B cell (primary cell): Measurements from ENCODE around the gene RIOK3. TPM values are rescaled to one million over a fixed set of nuclear protein-coding genes. Genes with fewer than 3 reads are reported as not detected.

Experiments
- ATAC-seq: fragments of 200-7000 bp; cut with Tn5 transposase; one replicate; pipeline ENCODE4 v1.10.0; 2021; ENCODE audit warnings: low read depth, mild to moderate bottlenecking, moderate number of reproducible peaks, moderate library complexity
- CTCF ChIA-PET: fragments of 350-600 bp; sonication (Branson Sonifier 250); formaldehyde crosslinking; loops from one replicate; lab custom pipeline; 2021; ENCODE audit warnings: antibody characterized with exemption, inconsistent platforms; lab: Charles Lee
- POLR2A ChIA-PET: fragments of 350-600 bp; sonication (Branson Sonifier 250); formaldehyde crosslinking; loops from one replicate; lab custom pipeline; 2021; ENCODE audit warnings: antibody characterized with exemption; lab: Charles Lee
- DNase-seq: peaks from one replicate; pipeline ENCODE4 v3.0.0; 2013
- H2AFZ ChIP-seq: 2 replicates; pipeline ENCODE4 v1.6.1; 2012; ENCODE audit warnings: mild to moderate bottlenecking, low read depth, low read length; ENCODE audit not compliant: insufficient read depth, poor library complexity, severe bottlenecking
- H3K27ac ChIP-seq, 2 donors: 1 replicate in 1 of 2; 2 replicates in 1 of 2; pipeline ENCODE4 v1.5.1; 2012 to 2013; ENCODE audit warnings: low read length in 2 of 2, mild to moderate bottlenecking in 2 of 2, moderate library complexity in 1 of 2
- H3K27me3 ChIP-seq, 4 experiments: fragments of 200-600 bp in 1 of 4; sonication (generic) in 1 of 4; replicated peaks in 1 of 4; 1 replicate in 2 of 4; 2 replicates in 2 of 4; pipeline versions ENCODE4 v1.6.1 to v1.7.0; 2013 to 2016; ENCODE audit warnings: low read length in 3 of 4, mild to moderate bottlenecking in 2 of 4, mixed read lengths in 1 of 4, moderate library complexity in 1 of 4; ENCODE audit not compliant: insufficient read depth in 4 of 4, control insufficient read depth in 3 of 4; ENCODE audit errors: control extremely low read depth in 1 of 4
- H3K36me3 ChIP-seq, 2 experiments: replicated peaks in 1 of 2; 1 replicate in 1 of 2; 2 replicates in 1 of 2; pipeline versions ENCODE4 v1.6.1 to v1.7.1; 2013; ENCODE audit warnings: low read length in 1 of 2; ENCODE audit not compliant: insufficient read depth in 2 of 2, control insufficient read depth in 1 of 2; ENCODE audit errors: control extremely low read depth in 1 of 2, extremely low read depth in 1 of 2
- H3K4me1 ChIP-seq, 2 donors: fragments of 200-600 bp in 1 of 2; sonication (generic) in 1 of 2; 1 replicate in 1 of 2; 2 replicates in 1 of 2; pipeline versions ENCODE4 v1.5.1 to v1.6.1; 2013 to 2017; ENCODE audit warnings: low read length in 2 of 2; ENCODE audit not compliant: control insufficient read depth in 2 of 2, insufficient read depth in 2 of 2
- H3K4me2 ChIP-seq: replicated peaks from 2 replicates; pipeline ENCODE3; 2012; ENCODE audit warnings: mild to moderate bottlenecking, low read depth, low read length; ENCODE audit not compliant: poor library complexity, severe bottlenecking
- H3K4me3 ChIP-seq, 5 experiments: fragments of 200-600 bp in 1 of 5; sonication (generic) in 1 of 5; 1 replicate in 3 of 5; 2 replicates in 2 of 5; pipeline versions ENCODE4 v1.5.1 to v1.7.0; 2011 to 2016; ENCODE audit warnings: low read length in 4 of 5, mild to moderate bottlenecking in 4 of 5, low read depth in 2 of 5, control low read depth in 1 of 5, moderate library complexity in 1 of 5; ENCODE audit not compliant: insufficient read depth in 1 of 5; ENCODE audit errors: control extremely low read depth in 1 of 5, extremely low read depth in 1 of 5
- H3K79me2 ChIP-seq: fragments of 200-600 bp; sonication (generic); one replicate; pipeline ENCODE4 v1.6.0; 2016; ENCODE audit warnings: low read length; ENCODE audit not compliant: control insufficient read depth, insufficient read depth
- H3K9ac ChIP-seq: fragments of 200-600 bp; sonication (generic); 2 replicates; pipeline ENCODE4 v1.6.1; 2017; ENCODE audit warnings: mild to moderate bottlenecking, low read length, moderate library complexity
- H3K9me3 ChIP-seq, 3 donors: one replicate each; pipeline versions ENCODE4 v1.6.1 to v1.7.1; 2013; ENCODE audit warnings: low read length in 2 of 3; ENCODE audit not compliant: control insufficient read depth in 2 of 3, insufficient read depth in 1 of 3; ENCODE audit errors: control extremely low read depth in 1 of 3
- H4K20me1 ChIP-seq: 2 replicates; pipeline ENCODE4 v1.6.0; 2012; ENCODE audit warnings: mild to moderate bottlenecking, low read length; ENCODE audit not compliant: insufficient read depth, control insufficient read depth, poor library complexity, severe bottlenecking
- H3K27ac Mint-ChIP-seq: one replicate; pipeline ENCODE4 v1.8.0; 2021; ENCODE audit warnings: mixed read lengths
- H3K27me3 Mint-ChIP-seq: one replicate; pipeline ENCODE4 v1.8.0; 2021; ENCODE audit warnings: mixed read lengths
- H3K4me1 Mint-ChIP-seq: one replicate; pipeline ENCODE4 v1.8.0; 2021; ENCODE audit warnings: mixed read lengths
- H3K4me3 Mint-ChIP-seq: one replicate; pipeline ENCODE4 v1.8.0; 2021; ENCODE audit warnings: mixed read lengths
- H3K9me3 Mint-ChIP-seq: one replicate; pipeline ENCODE4 v1.8.0; 2022; ENCODE audit warnings: mixed read lengths; ENCODE audit not compliant: insufficient read depth
- CTCF ChIP-seq: fragments of 200-600 bp; IDR thresholded peaks from one replicate; pipeline ENCODE4 v1.8.0; 2022; ENCODE audit warnings: antibody characterized with exemption, mild to moderate bottlenecking
- EZH2 ChIP-seq: IDR thresholded peaks from 2 replicates; pipeline ENCODE4 v1.6.1; 2012; ENCODE audit warnings: borderline replicate concordance, low read depth, mild to moderate bottlenecking, moderate library complexity, low read length; ENCODE audit not compliant: insufficient read depth, poor library complexity, severe bottlenecking
- whole genome bisulfite sequencing: methylation state at CpG from one replicate; pipeline ENCODE4 v1.1.5; 2013; ENCODE audit warnings: missing lambda C conversion rate; ENCODE audit not compliant: insufficient coverage; 5-methylcytosine and 5-hydroxymethylcytosine counted together
- intact Hi-C: fragments of 100-400 bp; cut with micrococcal nuclease; formaldehyde crosslinking; loops from one replicate; pipeline ENCODE4 v1.10.0; 2022
- polyA plus RNA-seq: library from polyadenylated mRNA; depleted of rRNA; stranded (reverse); fragments of >200 nt; gene quantifications from 2 replicates; pipeline ENCODE4 v1.2.3, GENCODE V29; 2012
- small RNA-seq: library from RNA; depleted of rRNA; stranded (forward); fragments of <200 nt; gene quantifications from one replicate; pipeline ENCODE3, GENCODE V24; 2012; ENCODE audit warnings: low replicate concordance, low read depth; ENCODE audit not compliant: insufficient read length
- total RNA-seq, 2 donors: library from RNA; stranded (reverse); fragments of 120-200 nt in 1 of 2; gene quantifications; 1 replicate in 1 of 2; 2 replicates in 1 of 2; pipeline versions ENCODE4 v1.2.3 to v1.2.4, GENCODE V29; 2013 to 2022

RIOK3 gene
- total and polyA plus RNA-seq, 2 donors (not counting 1 experiment from before 2014, with no cell fraction given) = 42.5 to 83.4 TPM

- H3K9ac ChIP-seq = no peak overlapping the region
- no peaks in the 10 kb centered on the region for H3K9me3 Mint-ChIP-seq
- no peaks in the 10 kb centered on the region for H3K4me1 ChIP-seq
These were observed 77.1 kb downstream of the RIOK3 start for GRCh38 chr18:23530195-23530594.

GRCh38 chr18:23531912-23532311 is 78.8 kb downstream of the RIOK3 start:
- no peak overlapping the region for H3K27ac ChIP-seq
- no peaks in the 10 kb centered on the region for H3K27me3 ChIP-seq
- Mint-ChIP-seq H3K4me3 (no peak overlapping the region), H3K27ac (peak overlapping the region; percentile 17), H3K4me1 (no peaks in the 10 kb centered on the region), H3K9me3 (no peaks in the 10 kb centered on the region), H3K27me3 (no peaks in the 10 kb centered on the region)
- H2AFZ ChIP-seq = no peak overlapping the region
- CTCF ChIA-PET = interaction anchor here (0.9 to 1.2 kb wide), 3 partner anchors 13 to 56 kb away, joined by 3 to 4 read pairs (median 3); no protein-coding TSS in a partner anchor
- POLR2A ChIA-PET = no interaction called here
- H4K20me1 ChIP-seq = no peaks in the 10 kb centered on the region
- H3K4me1 ChIP-seq = no peaks in the 10 kb centered on the region
- H3K9me3 ChIP-seq = no peaks in the 10 kb centered on the region
- no peaks in the 10 kb centered on the region for H3K79me2 ChIP-seq
- H3K36me3 ChIP-seq = peaks cover 8 to 97% of the 10 kb centered on the region in 2 experiments
- no peak for DNase-seq
- no peak overlapping the region for H3K9ac ChIP-seq
- H3K4me3 ChIP-seq = no peak overlapping the region
- no peak for TF ChIP-seq EZH2
- TF ChIP-seq CTCF = no peak
- intact Hi-C loops = no loop called here
- H3K4me2 ChIP-seq = no peak overlapping the region
- no peak for ATAC-seq
- WGBS = 99% methylated on average over 13 of the region's 13 CpGs

More at GRCh38 chr18:23530195-23530594, 77.1 kb downstream of the RIOK3 start:
- no peak for DNase-seq
- no peak overlapping the region for H3K27ac ChIP-seq
- no peaks in the 10 kb centered on the region for H3K27me3 ChIP-seq
- Mint-ChIP-seq H3K4me1 (no peaks in the 10 kb centered on the region), H3K27me3 (no peaks in the 10 kb centered on the region), H3K4me3 (no peak overlapping the region), H3K27ac (peak overlapping the region; percentile 59)
- WGBS = 98% methylated on average over 7 of the region's 7 CpGs
- intact Hi-C loops = no loop called here
- no peak for TF ChIP-seq EZH2
- TF ChIP-seq CTCF = no peak
- ChIA-PET CTCF (interaction anchor here (1.1 kb wide), 1 partner anchor 14 kb away, joined by 3 read pairs; no protein-coding TSS in a partner anchor), POLR2A (no interaction called here)
- H3K36me3 ChIP-seq = peaks cover 6 to 95% of the 10 kb centered on the region in 2 experiments
- no peaks in the 10 kb centered on the region for H4K20me1 ChIP-seq
- H3K4me2 ChIP-seq = no peak overlapping the region
- no peak for ATAC-seq
- H3K9me3 ChIP-seq = no peaks in the 10 kb centered on the region
- no peaks in the 10 kb centered on the region for H3K79me2 ChIP-seq
- no peak overlapping the region for H2AFZ ChIP-seq
- H3K4me3 ChIP-seq = no peak overlapping the region

Small RNA genes within 50 kb of the gene (small RNA-seq; reads per million reads assigned to genes)
- gene AC026634.1 (not detected), gene RF00019 (not detected)

Other genes with a start within 250 kb of the RIOK3 start
- 71.8 and 77.3 TPM in 2 replicates for gene RMC1, start 50.2 kb downstream of the RIOK3 start, total RNA-seq
- 137 and 171 TPM in 2 replicates for gene RMC1, start 50.2 kb downstream of the RIOK3 start, polyA plus RNA-seq
- 44.4 and 48.5 TPM in 2 replicates for gene NPC1, start 133.2 kb downstream of the RIOK3 start, total RNA-seq
- gene NPC1, start 133.2 kb downstream of the RIOK3 start, polyA plus RNA-seq = 13.1 and 17.5 TPM in 2 replicates
- not detected in 2 replicates for gene ANKRD29, start 209.6 kb downstream of the RIOK3 start, total RNA-seq
- gene ANKRD29, start 209.6 kb downstream of the RIOK3 start, polyA plus RNA-seq = not detected in 2 replicates
- 0.32 TPM in 1 of 2 replicates, not detected in the other for gene LAMA3, start 236.2 kb downstream of the RIOK3 start, total RNA-seq
- 0.01 and 0.03 TPM in 2 replicates for gene LAMA3, start 236.2 kb downstream of the RIOK3 start, polyA plus RNA-seq